GM19452 (cell line): ENCODE data around the gene SLC25A14.

Source experiments
- ATAC-seq: cut with Tn5 transposase; IDR thresholded peaks from one replicate; pipeline ENCODE4 v1.9.1; 2021; ENCODE audit not compliant: unreplicated experiment

The SLC25A14 gene

GRCh38 chrX:130378024-130378669 is 38.4 kb downstream of the SLC25A14 start:
- no peak for ATAC-seq

- ATAC-seq: no peak
Observed at GRCh38 chrX:130385520-130385919, 45.8 kb downstream of the SLC25A14 start, which contains the start of gene GPR119. Gene GPR119, minus strand, starts transcription at chrX:130385674. Its CDS starts 227 bp downstream, at chrX:130385447.

GRCh38 chrX:130386408-130386808 is 46.7 kb downstream of the SLC25A14 start:
- ATAC-seq: no peak

- no peak for ATAC-seq
Observed at GRCh38 chrX:130393451-130394074, 53.8 kb downstream of the SLC25A14 start.

DNA sequence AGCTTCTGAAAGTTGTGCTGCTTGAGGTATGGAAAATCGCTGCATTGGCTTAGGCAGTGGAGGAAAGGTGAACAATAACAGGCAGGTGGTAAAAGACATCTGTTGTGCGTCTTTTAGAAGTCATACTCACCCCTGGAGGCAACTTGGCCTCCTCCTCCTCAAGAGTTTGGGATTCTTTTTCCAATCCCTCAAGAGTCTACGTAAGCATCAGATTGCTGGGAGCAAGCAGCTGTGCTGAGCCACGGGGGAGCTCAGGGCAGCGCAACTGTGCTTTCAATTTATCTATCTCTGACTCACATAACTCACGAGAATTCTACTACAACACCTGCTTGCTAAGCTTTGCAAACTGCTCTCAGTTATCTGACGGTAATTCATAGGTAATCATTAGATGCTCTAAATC is 55.6 kb downstream of the SLC25A14 start:
- no peak for ATAC-seq

DNA sequence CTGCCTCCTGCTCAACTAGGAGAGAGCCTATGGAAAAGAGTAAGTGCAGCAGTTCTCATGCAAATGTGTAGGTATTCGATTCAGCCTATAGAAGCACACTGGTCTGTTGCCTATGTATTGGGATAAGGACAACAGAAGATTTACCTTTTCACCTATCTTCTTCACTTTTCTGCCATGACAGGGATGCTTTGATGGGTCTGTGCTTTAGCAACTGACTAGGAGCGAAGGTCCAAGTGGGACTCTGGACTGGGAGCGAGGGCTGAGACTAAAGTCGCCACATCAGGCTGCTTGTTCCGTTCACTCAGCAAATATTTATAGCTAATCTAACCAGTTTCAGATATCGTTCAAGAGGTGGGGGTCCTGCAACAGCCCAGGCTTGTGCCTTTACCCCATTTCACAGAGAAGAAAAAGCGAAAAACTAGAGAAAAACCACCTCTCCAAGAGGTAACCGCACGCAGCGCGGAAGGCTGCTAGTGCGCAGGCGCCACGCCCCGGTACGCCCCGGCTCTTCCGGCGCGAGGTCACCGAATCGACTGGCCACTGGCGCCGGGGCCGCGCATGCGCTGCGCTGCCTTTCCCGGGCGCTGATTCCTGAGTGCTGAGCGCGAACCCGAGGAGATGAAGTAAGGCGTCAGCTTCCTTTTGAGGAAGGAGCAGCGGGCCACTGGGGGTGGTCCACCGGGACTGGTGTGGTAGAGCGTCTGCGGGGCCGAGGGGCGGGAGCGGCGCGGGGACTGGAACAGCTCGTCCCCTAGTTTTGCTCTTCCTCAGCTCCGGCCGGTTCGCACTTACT is 61.9 kb downstream of the SLC25A14 start, which contains the start of gene RBMX2:
TSS of gene RBMX2 (plus strand) at position 573 of the 793 bp plus-strand sequence. CDS start at position 619, 46 bp downstream.
- peak; percentile 95 for ATAC-seq

DNA sequence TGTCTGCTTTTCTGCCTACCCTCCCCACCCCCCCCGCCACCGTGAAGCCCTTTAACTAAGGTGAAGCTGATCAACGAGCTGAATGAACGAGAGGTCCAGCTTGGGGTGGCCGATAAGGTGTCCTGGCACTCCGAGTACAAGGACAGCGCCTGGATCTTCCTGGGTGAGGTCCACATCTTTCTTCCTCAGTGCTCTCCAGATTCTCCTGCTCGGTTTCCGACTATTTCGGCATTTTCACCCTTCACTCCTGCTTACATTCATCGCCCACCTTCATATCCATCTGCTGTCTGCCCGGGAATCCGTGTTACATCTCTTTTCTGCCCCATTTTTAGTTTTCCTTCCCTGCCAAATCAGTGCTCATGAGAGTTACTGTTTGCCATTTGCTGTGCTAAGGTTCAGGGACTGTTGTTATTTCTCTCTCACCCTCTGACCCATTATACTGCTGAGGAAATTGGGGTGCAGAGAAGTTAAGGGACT is 62.5 kb downstream of the SLC25A14 start:
- no peak for ATAC-seq

DNA sequence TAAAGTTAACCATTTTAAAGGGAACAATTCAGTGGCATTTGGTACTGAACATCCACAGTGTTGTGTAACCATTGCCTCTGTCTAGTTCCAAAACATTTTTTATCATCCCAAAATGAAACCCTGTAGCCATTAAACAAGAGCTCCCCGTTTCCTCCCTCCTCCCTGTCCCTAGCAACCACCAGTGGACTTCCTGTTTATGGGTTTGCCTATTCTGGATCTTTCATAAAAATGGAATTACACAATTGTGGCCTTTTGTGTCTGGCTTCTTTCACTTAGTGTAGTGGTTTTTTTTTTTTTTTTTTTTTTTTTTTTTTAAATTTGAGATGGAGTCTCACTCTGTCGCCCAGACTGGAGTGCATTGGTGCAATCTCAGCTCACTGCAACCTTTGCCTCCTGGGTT is 73.7 kb downstream of the SLC25A14 start:
- ATAC-seq: no peak

DNA sequence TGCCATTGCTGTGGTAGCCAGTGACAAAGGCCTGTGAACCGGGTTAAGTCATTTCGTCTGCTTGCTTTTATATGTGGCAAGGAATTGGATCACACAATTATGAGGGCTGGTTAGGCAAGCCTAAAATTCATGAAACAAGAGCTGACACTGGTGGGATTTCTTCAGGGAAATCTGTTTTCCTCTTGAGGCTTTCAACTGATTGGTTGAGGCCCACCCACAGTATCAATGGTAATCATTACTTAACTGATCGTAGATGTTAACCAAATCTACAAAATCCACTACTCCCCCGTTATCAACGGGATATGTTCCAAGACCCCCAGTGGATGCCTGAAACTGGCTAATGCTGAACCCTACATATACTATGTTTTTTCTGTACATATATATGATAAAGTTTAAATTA is 75.1 kb downstream of the SLC25A14 start:
- no peak for ATAC-seq

- no peak for ATAC-seq
Observed at GRCh38 chrX:130415201-130415600, 75.5 kb downstream of the SLC25A14 start.

DNA sequence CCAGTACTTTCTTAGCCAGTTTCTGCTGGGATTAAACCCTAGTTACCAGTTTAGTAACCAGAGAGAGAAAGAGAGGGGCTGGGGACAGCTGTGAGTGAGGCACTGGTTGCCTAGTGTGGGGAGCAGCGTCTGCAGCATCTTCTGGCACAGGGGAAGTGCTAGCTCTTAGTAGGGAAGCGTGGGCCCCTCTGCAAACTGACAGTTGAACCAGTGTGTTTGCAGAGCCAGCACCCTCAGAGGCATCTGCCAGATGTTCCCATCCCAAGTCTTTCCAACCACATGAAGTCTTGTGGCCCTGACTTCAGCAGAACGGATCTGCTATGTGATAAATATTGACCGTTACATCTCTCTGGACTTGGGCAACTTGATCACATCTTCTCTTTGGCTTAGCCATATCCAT is 77.1 kb downstream of the SLC25A14 start:
- no peak for ATAC-seq

GRCh38 chrX:130418066-130418465 is 78.3 kb downstream of the SLC25A14 start:
- peak; percentile 41 for ATAC-seq

DNA sequence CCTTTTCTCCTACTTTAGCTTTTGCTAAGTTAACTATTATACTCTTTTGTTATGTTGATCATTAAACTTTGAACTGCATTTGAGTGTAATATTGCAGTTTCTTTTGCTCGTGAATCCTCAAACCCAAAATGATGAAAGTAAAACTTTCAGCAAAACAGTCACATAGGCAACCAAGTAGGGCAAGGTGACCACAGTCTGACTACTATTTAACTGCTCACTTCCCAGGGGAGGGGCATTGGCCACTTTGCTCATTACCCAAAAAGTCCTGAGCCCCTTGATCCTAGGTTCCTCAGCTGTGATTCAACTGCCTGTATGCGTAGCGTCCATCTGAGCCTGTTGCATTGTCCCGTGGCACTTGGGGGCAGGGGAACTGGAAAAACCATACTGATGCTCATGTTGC is 79.0 kb downstream of the SLC25A14 start:
- peak; percentile 70 for ATAC-seq

DNA sequence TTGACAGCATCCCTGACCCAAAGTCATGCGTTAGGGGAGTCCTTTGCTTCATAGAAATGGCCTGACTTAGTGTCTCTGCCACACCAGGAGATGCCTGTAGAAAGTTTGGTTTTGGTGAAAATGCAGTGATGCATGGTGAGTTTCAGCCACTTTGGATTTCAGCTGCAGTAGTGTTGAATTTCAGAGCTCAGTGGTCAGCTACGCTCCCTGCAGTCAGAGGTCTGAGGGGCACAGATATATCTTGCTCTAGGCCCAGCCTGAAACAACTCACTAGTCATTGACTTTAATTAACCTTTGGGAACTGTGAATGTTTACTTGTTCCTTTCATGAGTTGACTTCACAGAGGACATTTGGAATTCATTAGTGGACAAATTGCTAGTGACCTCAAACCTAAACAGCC is 79.5 kb downstream of the SLC25A14 start:
- peak; percentile 59 for ATAC-seq
